DOHH2 (cell line): ENCODE data around the gene PIP4K2A.

ENCODE experiments used
- H3F3A ChIP-seq: fragments of 200-600 bp; sonication (generic), shearing (Covaris generic); 2 replicates; pipeline ENCODE4 v1.6.0; 2016; ENCODE audit warnings: antibody characterized with exemption, mild to moderate bottlenecking; ENCODE audit not compliant: control insufficient read depth, insufficient read depth
- H3K27ac ChIP-seq: fragments of 200-600 bp; sonication (generic); 2 replicates; pipeline ENCODE4 v1.5.1; 2014; ENCODE audit warnings: low read depth, mild to moderate bottlenecking, low read length, moderate library complexity
- H3K27me3 ChIP-seq: fragments of 200-600 bp; sonication (generic); 2 replicates; pipeline ENCODE4 v1.6.1; 2014; ENCODE audit warnings: mild to moderate bottlenecking, low read length, mixed read lengths; ENCODE audit not compliant: control insufficient read depth
- H3K36me3 ChIP-seq: fragments of 200-600 bp; sonication (generic); 2 replicates; pipeline ENCODE4 v1.6.1; 2014; ENCODE audit warnings: mild to moderate bottlenecking, low read length, moderate library complexity, mixed read lengths; ENCODE audit not compliant: control insufficient read depth
- H3K4me1 ChIP-seq: fragments of 200-600 bp; sonication (generic); 2 replicates; pipeline ENCODE4 v1.6.1; 2014; ENCODE audit warnings: mild to moderate bottlenecking, low read length, mixed read lengths; ENCODE audit not compliant: control insufficient read depth
- H3K4me2 ChIP-seq: fragments of 200-600 bp; sonication (generic); 2 replicates; pipeline ENCODE4 v1.6.0; 2014; ENCODE audit warnings: mild to moderate bottlenecking, low read length, moderate library complexity
- H3K4me3 ChIP-seq: fragments of 200-600 bp; sonication (generic); 2 replicates; pipeline ENCODE4 v1.5.1; 2014; ENCODE audit warnings: mild to moderate bottlenecking, low read length, mixed read lengths
- H3K79me2 ChIP-seq: fragments of 200-600 bp; sonication (generic); 2 replicates; pipeline ENCODE4 v1.6.1; 2014; ENCODE audit warnings: mild to moderate bottlenecking, low read length, mixed read lengths; ENCODE audit not compliant: control insufficient read depth
- H3K9me2 ChIP-seq: fragments of 200-600 bp; sonication (generic); replicated peaks from 2 replicates; pipeline ENCODE4 v1.6.1; 2014; ENCODE audit warnings: mild to moderate bottlenecking, low read length, mixed read lengths; ENCODE audit not compliant: control insufficient read depth
- H3K9me3 ChIP-seq: fragments of 200-600 bp; sonication (generic); 2 replicates; pipeline ENCODE4 v1.6.1; 2014; ENCODE audit warnings: antibody characterized with exemption, low read length, mixed read lengths; ENCODE audit not compliant: control insufficient read depth, insufficient read depth
- H4K20me1 ChIP-seq: fragments of 200-600 bp; sonication (generic); 2 replicates; pipeline ENCODE4 v1.6.0; 2014; ENCODE audit warnings: low read depth, mild to moderate bottlenecking, antibody characterized with exemption, low read length, moderate library complexity; ENCODE audit not compliant: control insufficient read depth, insufficient read depth
- CTCF ChIP-seq: fragments of 200-600 bp; sonication (generic); IDR thresholded peaks from one replicate; pipeline ENCODE4 v1.5.1; 2014; ENCODE audit warnings: antibody characterized with exemption, mild to moderate bottlenecking, low read depth, low read length; ENCODE audit not compliant: poor library complexity, severe bottlenecking
- EZH2phosphoT487 ChIP-seq: fragments of 200-600 bp; sonication (generic); IDR thresholded peaks from 2 replicates; pipeline ENCODE4 v1.6.1; 2017; ENCODE audit warnings: borderline replicate concordance, mild to moderate bottlenecking, antibody characterized with exemption, low read length, moderate library complexity, mixed read lengths

Gene PIP4K2A

GRCh38 chr10:22505911-22506685 lies 208.3 kb downstream of the PIP4K2A start:
- H3K4me2 ChIP-seq = no peak overlapping the region

GRCh38 chr10:22504766-22505165 lies 209.6 kb downstream of the PIP4K2A start:
- Histone ChIP-seq H3K79me2 (no peaks in the 10 kb centered on the region), H4K20me1 (no peaks in the 10 kb centered on the region), H3F3A (no peaks in the 10 kb centered on the region), H3K36me3 (no peaks in the 10 kb centered on the region), H3K27ac (no peak overlapping the region), H3K9me3 (no peaks in the 10 kb centered on the region), H3K27me3 (peaks cover 12% of the 10 kb centered on the region), H3K4me3 (no peak overlapping the region), H3K9me2 (no peaks in the 10 kb centered on the region), H3K4me1 (peaks cover 16% of the 10 kb centered on the region), H3K4me2 (no peak overlapping the region)
- TF ChIP-seq CTCF = no peak
- TF ChIP-seq EZH2phosphoT487 = no peak

More at GRCh38 chr10:22505911-22506685, 208.3 kb downstream of the PIP4K2A start:
- H3K27me3 ChIP-seq = peaks cover 12% of the 10 kb centered on the region
- peaks cover 16% of the 10 kb centered on the region for H3K4me1 ChIP-seq
- no peaks in the 10 kb centered on the region for H4K20me1 ChIP-seq
- no peak overlapping the region for H3K4me3 ChIP-seq
- H3K79me2 ChIP-seq = no peaks in the 10 kb centered on the region
- H3K9me3 ChIP-seq = no peaks in the 10 kb centered on the region
- no peaks in the 10 kb centered on the region for H3K36me3 ChIP-seq
- H3K9me2 ChIP-seq = no peaks in the 10 kb centered on the region
- no peaks in the 10 kb centered on the region for H3F3A ChIP-seq
- H3K27ac ChIP-seq = no peak overlapping the region
- no peak for TF ChIP-seq CTCF

- no peaks in the 10 kb centered on the region for H3K9me2 ChIP-seq
- H3K27ac ChIP-seq = no peak overlapping the region
- TF ChIP-seq CTCF = no peak
- TF ChIP-seq EZH2phosphoT487 = no peak
- no peak overlapping the region for H3K4me3 ChIP-seq
- no peaks in the 10 kb centered on the region for H3K9me3 ChIP-seq
- H3K79me2 ChIP-seq = no peaks in the 10 kb centered on the region
- peaks cover 16% of the 10 kb centered on the region for H3K4me1 ChIP-seq
- no peaks in the 10 kb centered on the region for H3K36me3 ChIP-seq
- H3K27me3 ChIP-seq = peaks cover 12% of the 10 kb centered on the region
- H3F3A ChIP-seq = no peaks in the 10 kb centered on the region
- no peaks in the 10 kb centered on the region for H4K20me1 ChIP-seq
- no peak overlapping the region for H3K4me2 ChIP-seq
Measured at GRCh38 chr10:22503315-22504088, 210.9 kb downstream of the PIP4K2A start.
